Testis (tissue), 3 donors: ENCODE data around the gene UROS. TPM values are rescaled to one million over a fixed set of nuclear protein-coding genes. Genes with fewer than 3 reads are reported as not detected.

Experiments
- DNase-seq: peaks from one replicate; pipeline ENCODE4 v3.0.0-alpha.2; 2019
- H3K27ac ChIP-seq, 2 donors: fragments of 200-600 bp; sonication (generic); one replicate each; pipeline ENCODE4 v1.5.1; 2019
- H3K27me3 ChIP-seq: fragments of 200-600 bp; sonication (generic); one replicate; pipeline ENCODE4 v1.5.1; 2019
- H3K36me3 ChIP-seq: fragments of 200-600 bp; sonication (generic); one replicate; pipeline ENCODE4 v1.5.1; 2017; ENCODE audit warnings: low read depth; ENCODE audit errors: missing control alignments
- H3K4me1 ChIP-seq: fragments of 200-600 bp; sonication (generic); one replicate; pipeline ENCODE4 v1.5.1; 2019
- H3K4me3 ChIP-seq, 2 donors: fragments of 200-600 bp; sonication (generic); one replicate each; pipeline ENCODE4 v1.5.1; 2017 to 2019
- H3K9me3 ChIP-seq: fragments of 200-600 bp; sonication (generic); one replicate; pipeline ENCODE4 v1.5.1; 2017
- POLR2A ChIP-seq: fragments of 450-650 bp; IDR thresholded peaks from one replicate; pipeline ENCODE4 v1.6.1; 2017; ENCODE audit warnings: antibody characterized with exemption, mild to moderate bottlenecking, moderate library complexity
- WGBS, 2 donors: methylation state at CpG; one replicate each; pipeline ENCODE4 v1.1.5; 2018; 5-methylcytosine and 5-hydroxymethylcytosine counted together
- intact Hi-C: fragments of 100-400 bp; cut with DNase I; formaldehyde crosslinking; loops from one replicate; pipeline ENCODE4 v1.15.1; 2023; ENCODE audit warnings: low total_unique reads
- polyA plus RNA-seq: library from polyadenylated mRNA; stranded (reverse); fragments of 350-450 nt; fragmentation: Illumina TruSeq; extraction: RNeasy Lipid Tissue Mini Kit (QIAGEN cat#74804); gene quantifications from one replicate; pipeline ENCODE4 v1.2.3, GENCODE V29; 2014; ENCODE audit warnings: low read depth, low replicate concordance; ENCODE audit not compliant: insufficient read depth
- total RNA-seq, 2 donors: library from RNA; depleted of rRNA; stranded (reverse); fragments of >200 nt; gene quantifications; one replicate each; pipeline ENCODE4 v1.2.3, GENCODE V29; 2016
- TF ChIP-seq, protein P1 (sequence below), 3 experiments: fragments of 450-650 bp in 2 of 3; fragments of 200-600 bp in 1 of 3; sonication (generic) in 1 of 3; IDR thresholded peaks; one replicate each; pipeline ENCODE4 v1.5.1; 2016 to 2019; ENCODE audit warnings: antibody characterized with exemption in 3 of 3, mild to moderate bottlenecking in 2 of 3, moderate library complexity in 1 of 3

Gene UROS
- total and polyA plus RNA-seq, 3 donors from 2014 or later: 62.5 to 70.3 (median 69.2) TPM

DNA sequence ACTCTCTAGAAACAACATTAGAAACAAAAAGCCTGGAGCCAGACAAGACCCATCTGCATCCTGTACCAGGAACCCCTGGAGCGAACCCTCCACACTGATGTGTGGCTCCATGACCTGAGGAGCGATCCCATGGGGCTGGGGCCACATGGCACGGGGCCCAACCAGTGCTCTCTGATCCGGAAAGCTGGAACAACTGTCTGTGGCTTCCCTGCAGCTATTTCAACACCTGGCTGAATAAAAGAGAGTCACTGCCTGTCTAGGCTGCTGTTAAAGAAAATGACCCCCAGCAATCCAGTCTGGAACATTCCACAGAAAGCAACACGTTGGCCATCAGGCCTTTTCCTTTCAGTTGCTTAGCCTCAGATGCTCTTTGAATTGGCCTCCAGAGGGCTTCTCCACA lies 20.9 kb downstream of the UROS start:
- no peak overlapping the region for H3K4me3 ChIP-seq
- no peak overlapping the region for H3K27ac ChIP-seq
- no peaks in the 10 kb centered on the region for H3K4me1 ChIP-seq
- no peaks in the 10 kb centered on the region for H3K36me3 ChIP-seq
- intact Hi-C loops: no loop called here
- no peaks in the 10 kb centered on the region for H3K27me3 ChIP-seq
- TF ChIP-seq, protein P1, sequence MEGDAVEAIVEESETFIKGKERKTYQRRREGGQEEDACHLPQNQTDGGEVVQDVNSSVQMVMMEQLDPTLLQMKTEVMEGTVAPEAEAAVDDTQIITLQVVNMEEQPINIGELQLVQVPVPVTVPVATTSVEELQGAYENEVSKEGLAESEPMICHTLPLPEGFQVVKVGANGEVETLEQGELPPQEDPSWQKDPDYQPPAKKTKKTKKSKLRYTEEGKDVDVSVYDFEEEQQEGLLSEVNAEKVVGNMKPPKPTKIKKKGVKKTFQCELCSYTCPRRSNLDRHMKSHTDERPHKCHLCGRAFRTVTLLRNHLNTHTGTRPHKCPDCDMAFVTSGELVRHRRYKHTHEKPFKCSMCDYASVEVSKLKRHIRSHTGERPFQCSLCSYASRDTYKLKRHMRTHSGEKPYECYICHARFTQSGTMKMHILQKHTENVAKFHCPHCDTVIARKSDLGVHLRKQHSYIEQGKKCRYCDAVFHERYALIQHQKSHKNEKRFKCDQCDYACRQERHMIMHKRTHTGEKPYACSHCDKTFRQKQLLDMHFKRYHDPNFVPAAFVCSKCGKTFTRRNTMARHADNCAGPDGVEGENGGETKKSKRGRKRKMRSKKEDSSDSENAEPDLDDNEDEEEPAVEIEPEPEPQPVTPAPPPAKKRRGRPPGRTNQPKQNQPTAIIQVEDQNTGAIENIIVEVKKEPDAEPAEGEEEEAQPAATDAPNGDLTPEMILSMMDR (IDR thresholded peaks at IDR 0.05): no peak
- no peak for TF ChIP-seq POLR2A
- no peak for DNase-seq
- H3K9me3 ChIP-seq: no peaks in the 10 kb centered on the region
- 79 to 80% methylated on average over 5 of the region's 5 CpGs for WGBS, 2 donors

DNA sequence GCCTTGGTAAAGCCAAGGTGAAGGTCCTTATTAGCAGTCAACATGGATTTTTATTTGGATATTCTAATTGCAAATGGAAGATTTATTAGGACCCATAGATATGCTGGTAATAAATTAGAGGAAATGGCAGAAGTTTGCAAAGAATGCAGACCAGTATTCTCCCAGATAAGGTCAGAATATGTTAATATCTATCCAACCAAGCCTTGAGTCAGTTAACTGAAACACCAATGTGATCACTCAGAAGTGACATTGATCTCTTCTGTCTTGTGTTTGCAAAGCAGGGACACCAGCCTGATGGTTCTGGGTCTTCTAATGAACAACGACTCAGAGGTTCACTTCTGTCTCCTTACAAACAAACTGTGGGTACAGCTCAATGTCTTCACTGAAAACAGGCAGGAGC lies 21.5 kb downstream of the UROS start:
- Histone ChIP-seq H3K4me3 (no peak overlapping the region), H3K4me1 (no peaks in the 10 kb centered on the region), H3K27ac (no peak overlapping the region), H3K27me3 (no peaks in the 10 kb centered on the region), H3K36me3 (no peaks in the 10 kb centered on the region), H3K9me3 (no peaks in the 10 kb centered on the region)
- intact Hi-C loops: no loop called here
- WGBS, 2 donors: 59 to 79% methylated on average over 1 of the region's 1 CpG
- no peak for TF ChIP-seq POLR2A
- TF ChIP-seq, protein P1 (IDR thresholded peaks at IDR 0.05): no peak
- no peak for DNase-seq

DNA sequence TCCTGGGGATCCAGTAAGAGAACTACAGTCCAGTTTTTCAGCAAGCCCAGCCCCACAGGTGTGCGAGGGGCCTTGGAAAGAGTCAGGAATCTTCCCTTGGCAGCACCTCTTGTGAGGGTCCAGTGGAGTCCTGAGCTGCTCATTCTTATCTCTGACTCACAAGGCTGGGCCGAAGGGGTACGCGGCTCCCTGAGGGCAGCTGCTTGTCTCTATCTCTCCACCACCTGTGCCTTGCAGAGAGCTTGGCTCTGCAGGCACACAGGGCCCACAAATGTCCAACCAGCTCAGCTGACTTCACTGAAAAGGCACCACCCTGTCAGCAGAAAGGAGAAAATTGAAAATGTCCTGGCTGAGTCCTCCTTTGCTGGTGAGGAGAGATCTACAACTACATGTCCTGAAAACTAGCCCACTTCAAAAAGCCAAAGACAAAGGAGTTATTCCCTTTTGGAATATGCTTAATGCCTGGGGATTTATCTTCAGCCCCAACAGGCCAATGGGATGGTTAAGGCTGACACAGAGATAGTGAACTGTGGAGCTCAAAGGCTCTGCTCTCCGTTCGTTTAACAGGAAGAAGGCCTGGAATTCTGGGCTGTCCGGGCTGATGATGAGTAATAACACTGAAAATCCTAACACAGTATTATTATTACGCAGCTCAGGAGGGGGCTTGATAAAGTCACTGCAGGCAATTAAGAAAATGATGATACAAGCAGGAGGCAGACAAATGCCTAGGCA lies 23.4 kb downstream of the UROS start:
- Histone ChIP-seq H3K27me3 (no peaks in the 10 kb centered on the region), H3K36me3 (no peaks in the 10 kb centered on the region), H3K4me1 (no peaks in the 10 kb centered on the region), H3K9me3 (no peaks in the 10 kb centered on the region), H3K27ac (no peak overlapping the region), H3K4me3 (no peak overlapping the region)
- 79 to 92% methylated on average over 5 to 8 of the region's 8 CpGs for whole genome bisulfite sequencing, 2 donors
- intact Hi-C loops: no loop called here
- DNase-seq: no peak
- TF ChIP-seq, protein P1 (IDR thresholded peaks at IDR 0.05): no peak
- no peak for TF ChIP-seq POLR2A

DNA sequence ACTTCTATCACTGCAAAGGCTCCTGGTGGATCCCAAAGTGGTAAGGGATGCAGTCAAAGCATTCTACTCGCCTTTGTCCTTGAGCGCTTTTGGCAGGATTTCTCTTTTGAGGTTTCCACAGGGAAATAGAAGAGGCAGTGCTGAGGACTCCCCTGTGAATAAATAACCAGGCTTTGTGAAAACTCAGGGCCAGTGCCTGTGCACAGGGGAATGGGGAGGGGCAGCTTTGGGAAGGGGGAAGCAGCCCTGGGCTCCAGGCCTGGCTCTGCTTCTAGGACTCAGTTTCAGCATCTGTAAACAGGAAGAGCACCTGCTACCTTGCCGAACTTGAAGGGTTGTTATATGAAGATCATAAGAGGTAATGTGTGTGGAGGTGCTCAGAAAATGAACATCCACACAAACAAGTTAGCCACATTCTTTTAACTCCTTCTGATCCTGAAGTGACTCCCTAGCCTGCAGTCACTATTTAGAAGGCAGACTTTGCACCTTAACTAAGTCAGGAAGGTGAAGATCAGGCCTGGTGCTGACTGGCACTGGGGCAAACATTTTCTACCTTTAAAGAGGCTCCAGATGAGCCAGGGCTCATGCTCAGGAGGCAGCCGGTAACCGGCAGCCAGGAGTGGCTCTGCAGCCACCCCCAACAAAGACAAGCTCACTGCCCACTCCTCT lies 24.9 kb downstream of the UROS start:
- H3K4me3 ChIP-seq: no peak overlapping the region
- no peaks in the 10 kb centered on the region for H3K27me3 ChIP-seq
- H3K4me1 ChIP-seq: no peaks in the 10 kb centered on the region
- H3K36me3 ChIP-seq: no peaks in the 10 kb centered on the region
- DNase-seq: no peak
- intact Hi-C loops: no loop called here
- H3K9me3 ChIP-seq: no peaks in the 10 kb centered on the region
- no peak overlapping the region for H3K27ac ChIP-seq
- 33 to 43% methylated on average over 5 of the region's 5 CpGs for WGBS, 2 donors
- no peak for TF ChIP-seq POLR2A
- TF ChIP-seq, protein P1 (IDR thresholded peaks at IDR 0.05): no peak
